ENCODE results near the gene ST6GALNAC6. TPM values are rescaled to one million over a fixed set of nuclear protein-coding genes. Genes with fewer than 3 reads are reported as not detected.

The ST6GALNAC6 gene
- total and polyA plus RNA-seq, 10 of the 15 experiments (the other 5 are each of a cell fraction or from before 2014, with no cell fraction given): 0.40 to 27.0 (median 16.8) TPM

- TF ChIP-seq ZNF24 (IDR thresholded peaks at IDR 0.05): no peak
- TF ChIP-seq KLF5 (IDR thresholded peaks at IDR 0.05; ENCODE audit: partially characterized antibody): no peak
- no peak for TF ChIP-seq SMAD5 (IDR thresholded peaks at IDR 0.05; ENCODE audit: low read depth)
- TF ChIP-seq E4F1 (IDR thresholded peaks at IDR 0.05; ENCODE audit: borderline replicate concordance, partially characterized antibody): no peak
- no peak for TF ChIP-seq NBN (IDR thresholded peaks at IDR 0.05)
- TF ChIP-seq ETV6 (conservative IDR thresholded peaks at IDR 0.05 in 1 of 2, IDR thresholded peaks at IDR 0.05 in 1 of 2; ENCODE audit: borderline replicate concordance in 1 of 2, low read depth in 1 of 2): no peak
- TF ChIP-seq ZNF207 (IDR thresholded peaks at IDR 0.05; ENCODE audit: borderline replicate concordance): no peak
- TF ChIP-seq ZNF217 (IDR thresholded peaks at IDR 0.05): no peak
- TF ChIP-seq BHLHE40 (IDR thresholded peaks at IDR 0.05; ENCODE audit: borderline replicate concordance in 1 of 2, low read depth in 2 of 2, low read length in 1 of 2): no peak
- TF ChIP-seq, protein P1, sequence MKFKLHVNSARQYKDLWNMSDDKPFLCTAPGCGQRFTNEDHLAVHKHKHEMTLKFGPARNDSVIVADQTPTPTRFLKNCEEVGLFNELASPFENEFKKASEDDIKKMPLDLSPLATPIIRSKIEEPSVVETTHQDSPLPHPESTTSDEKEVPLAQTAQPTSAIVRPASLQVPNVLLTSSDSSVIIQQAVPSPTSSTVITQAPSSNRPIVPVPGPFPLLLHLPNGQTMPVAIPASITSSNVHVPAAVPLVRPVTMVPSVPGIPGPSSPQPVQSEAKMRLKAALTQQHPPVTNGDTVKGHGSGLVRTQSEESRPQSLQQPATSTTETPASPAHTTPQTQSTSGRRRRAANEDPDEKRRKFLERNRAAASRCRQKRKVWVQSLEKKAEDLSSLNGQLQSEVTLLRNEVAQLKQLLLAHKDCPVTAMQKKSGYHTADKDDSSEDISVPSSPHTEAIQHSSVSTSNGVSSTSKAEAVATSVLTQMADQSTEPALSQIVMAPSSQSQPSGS (IDR thresholded peaks at IDR 0.05; ENCODE audit: low read length): no peak
Measured at GRCh38 chr9:127858041-127858512, 41.3 kb downstream of the ST6GALNAC6 start (continued).

All from GM12878 (cell line).